ENCODE results near the gene PDGFD.
A peak's percentile ranks its signal among the peaks of the same experiment; 100 is the strongest.
"Not testable (repeated sequence)": the region's sequence is repeated elsewhere in the genome, so short reads cannot be mapped to it uniquely, and the experiment has no call there.

Gene PDGFD

DNA sequence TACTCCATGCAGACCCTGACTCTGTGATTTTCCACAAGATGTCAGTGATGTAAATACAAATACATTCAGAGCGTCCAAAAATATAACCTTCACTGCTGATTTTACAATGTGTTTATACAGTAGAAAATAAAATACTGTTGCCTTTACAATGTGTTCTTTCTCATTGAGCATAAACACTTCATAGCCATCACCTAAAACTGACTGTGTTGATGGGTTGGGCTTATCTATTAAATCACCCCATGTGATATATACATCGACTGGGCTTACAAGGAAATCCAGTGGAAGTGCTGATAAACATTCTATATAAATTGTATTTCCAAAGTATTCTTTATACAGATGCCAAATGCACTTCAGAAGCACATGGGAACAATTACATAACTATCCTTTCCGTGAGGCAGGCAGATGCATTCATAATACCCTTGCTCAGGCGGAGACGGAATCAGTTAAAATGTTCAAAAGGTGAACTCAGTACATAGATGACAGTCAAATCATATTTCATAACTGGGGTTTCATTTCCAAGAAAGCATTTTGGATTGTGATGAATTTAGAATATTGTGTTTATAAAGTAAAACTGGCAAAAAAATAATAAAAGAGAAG, 99.8 kb downstream of the PDGFD start:
- intact Hi-C loops (cut with DNase I) = no loop called here
- DNase-seq = peak in 16 of 42 donors; percentile 6 to 71 (median 26)

DNA sequence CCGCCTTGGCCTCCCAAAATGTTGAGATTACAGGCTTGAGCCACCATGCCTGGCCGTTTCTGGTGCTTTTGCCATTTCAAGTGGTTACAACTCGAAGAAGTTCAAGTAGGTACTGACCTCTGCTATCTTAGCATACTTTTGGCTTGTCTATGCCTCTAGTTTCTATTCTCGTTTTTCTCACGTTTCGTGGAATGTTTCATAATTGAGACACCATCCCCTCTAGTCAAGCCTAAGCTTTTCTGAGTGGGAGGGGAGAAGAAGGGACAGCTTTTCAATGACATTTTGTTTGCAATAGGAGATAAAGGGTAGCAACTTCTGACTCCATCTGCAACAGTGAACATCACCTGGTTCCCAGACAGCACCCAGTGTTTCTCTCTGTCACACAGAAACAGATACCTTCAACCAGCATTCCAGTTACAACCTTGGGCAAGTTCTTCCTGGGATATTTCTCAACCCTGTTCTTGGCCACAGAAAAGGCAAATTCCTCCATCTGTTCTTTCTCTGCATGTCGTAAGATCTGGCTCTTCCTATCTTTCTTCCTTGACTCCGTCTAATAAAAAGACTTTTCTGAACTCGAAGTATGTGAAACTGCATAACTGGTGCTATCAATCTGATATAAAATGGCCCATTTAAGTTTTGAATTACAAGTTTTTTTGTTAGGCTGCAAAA, 102.0 kb downstream of the PDGFD start:
- no peak for DNase-seq
- intact Hi-C loops (cut with DNase I) = no loop called here

DNA sequence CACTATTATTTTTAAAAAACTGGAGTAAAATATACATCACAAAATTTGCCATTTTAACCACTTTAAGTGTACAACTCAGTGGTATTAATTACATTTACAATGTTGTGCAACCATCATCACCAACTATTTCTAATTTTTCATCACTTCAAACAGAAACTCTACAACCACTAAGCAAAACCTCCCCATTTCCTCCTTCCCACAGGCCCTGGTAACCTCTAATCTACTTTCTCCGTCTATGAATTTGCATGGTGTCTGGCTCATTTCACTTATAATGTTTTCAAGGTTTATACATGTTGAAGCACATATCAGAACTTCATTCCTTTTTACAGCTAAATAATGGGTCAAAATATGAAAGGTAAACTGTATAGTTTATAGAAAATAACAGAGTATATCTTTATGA, 103.1 kb downstream of the PDGFD start:
- DNase-seq = no peak
- intact Hi-C loops (cut with DNase I) = no loop called here

DNA sequence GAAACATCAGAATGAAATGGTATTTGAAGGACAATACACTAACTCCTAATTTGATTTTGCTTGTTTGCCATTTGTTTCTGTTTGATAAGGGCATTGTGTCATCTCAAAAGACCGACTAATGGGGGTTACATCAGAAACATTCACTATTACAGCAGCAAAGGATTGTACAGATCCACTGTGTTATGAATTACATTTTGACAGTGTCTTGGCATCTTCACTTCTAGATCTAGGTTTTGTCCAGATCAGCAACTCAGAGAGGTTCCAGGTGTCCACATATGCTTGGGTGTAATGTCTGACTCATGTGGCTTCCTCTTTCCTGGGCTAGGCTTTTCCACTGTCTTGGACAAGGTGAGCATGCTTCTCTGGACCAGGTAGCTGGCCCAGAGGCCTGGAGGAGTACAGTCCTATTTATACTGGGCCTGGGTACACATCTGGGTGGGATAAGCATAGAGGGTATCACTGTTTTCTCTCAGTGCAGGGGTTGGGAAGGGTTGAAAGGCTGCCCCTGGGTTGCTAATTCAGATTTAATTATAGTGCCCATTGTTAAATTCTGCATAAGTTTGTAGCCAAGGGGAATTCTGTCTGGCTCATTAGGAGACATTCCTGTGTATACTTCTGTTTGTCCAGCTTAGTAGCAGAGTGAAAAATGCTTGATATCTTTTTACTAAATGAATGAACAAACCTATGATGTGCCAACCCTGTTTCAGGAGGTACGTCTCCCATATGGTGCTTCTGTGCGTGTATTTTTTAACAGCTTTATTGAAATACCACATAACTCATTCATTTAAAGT, 103.7 kb downstream of the PDGFD start:
- DNase-seq = no peak
- intact Hi-C loops (cut with DNase I) = no loop called here

DNA sequence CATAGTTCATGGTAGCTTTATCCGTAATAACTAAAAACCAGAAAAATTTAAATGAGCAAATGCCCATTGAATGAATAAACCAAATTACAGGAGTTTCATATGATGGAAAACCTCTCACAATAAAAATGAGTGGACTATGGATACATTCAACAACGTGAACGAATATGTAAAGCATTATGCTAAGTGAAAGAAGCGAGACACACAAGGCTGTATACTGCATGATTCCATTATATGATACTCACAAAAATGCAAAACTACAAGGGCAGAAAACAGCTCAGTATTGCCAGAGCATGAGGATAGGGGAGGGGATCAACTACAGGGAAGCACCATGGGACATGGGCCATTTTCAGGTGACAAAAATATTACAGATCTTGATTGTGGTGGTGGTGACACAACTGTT, 105.3 kb downstream of the PDGFD start:
- no peak for DNase-seq
- intact Hi-C loops (cut with DNase I) = no loop called here

DNA sequence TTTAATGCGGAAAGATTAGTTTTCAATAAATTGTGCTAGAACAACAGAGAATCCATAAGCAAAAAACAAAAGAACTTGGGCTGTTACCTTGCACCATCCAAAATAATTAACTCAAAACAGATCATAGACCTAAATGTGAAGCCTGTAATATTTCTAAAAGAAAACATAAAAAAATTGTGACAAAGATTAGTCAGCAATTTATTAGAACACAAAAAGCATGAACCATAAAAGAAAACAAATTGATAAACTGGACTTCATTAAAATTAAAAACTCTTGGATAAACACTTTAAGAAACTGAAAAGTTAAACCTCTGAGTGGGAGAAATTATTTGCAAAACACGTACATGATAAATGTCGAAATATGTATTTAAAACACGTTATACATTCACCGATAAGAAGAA, 106.0 kb downstream of the PDGFD start:
- intact Hi-C loops (cut with DNase I) = no loop called here
- no peak for DNase-seq

DNA sequence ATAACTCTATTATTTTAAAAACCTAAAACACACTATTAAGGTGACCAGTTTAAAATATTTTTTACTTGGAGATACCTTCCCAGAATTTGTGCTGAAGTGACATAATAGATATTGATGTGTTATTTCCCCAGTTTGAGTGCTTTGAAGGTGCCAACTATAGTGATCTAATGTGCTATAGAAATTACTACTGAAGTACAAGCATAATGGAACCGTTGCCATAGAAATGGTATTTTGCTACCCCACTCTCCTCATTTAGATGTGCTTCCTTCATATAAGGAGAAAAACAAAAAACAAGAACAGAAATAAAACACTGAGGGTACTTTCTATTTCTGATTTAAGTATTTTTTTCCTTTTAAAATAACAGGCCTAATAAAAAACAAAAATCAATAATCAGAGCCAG, 108.4 kb downstream of the PDGFD start:
- DNase-seq = no peak
- intact Hi-C loops (cut with DNase I) = no loop called here

DNA sequence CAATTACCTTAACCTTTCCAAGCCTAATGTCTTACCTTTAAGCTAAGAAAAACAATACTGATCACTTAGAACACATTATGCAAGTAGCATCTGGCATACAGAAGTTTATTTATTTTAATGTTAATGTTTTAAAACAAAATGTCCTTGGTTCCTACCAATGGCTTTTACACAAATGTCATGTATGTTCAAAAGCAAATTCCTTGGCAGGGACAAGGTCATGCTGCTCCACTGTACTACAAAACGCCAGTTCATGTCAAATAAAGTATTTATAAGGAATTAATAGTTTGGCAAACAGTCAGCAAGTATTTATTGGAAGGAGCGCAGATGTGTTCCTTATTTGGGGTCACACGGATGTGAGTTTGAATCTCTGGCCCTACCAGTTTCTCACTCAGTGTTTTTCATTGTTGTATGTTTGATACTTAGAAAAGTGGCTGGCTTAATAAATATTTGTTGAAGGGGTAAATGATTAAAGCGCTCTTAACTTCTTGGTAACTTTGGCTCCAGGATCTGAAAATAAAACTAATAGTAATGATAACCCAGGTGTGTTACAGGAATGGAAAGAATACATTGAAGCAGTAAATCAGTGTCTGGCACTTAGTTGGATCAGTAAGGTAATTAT, 108.9 kb downstream of the PDGFD start:
- intact Hi-C loops (cut with DNase I) = no loop called here
- DNase-seq = no peak

DNA sequence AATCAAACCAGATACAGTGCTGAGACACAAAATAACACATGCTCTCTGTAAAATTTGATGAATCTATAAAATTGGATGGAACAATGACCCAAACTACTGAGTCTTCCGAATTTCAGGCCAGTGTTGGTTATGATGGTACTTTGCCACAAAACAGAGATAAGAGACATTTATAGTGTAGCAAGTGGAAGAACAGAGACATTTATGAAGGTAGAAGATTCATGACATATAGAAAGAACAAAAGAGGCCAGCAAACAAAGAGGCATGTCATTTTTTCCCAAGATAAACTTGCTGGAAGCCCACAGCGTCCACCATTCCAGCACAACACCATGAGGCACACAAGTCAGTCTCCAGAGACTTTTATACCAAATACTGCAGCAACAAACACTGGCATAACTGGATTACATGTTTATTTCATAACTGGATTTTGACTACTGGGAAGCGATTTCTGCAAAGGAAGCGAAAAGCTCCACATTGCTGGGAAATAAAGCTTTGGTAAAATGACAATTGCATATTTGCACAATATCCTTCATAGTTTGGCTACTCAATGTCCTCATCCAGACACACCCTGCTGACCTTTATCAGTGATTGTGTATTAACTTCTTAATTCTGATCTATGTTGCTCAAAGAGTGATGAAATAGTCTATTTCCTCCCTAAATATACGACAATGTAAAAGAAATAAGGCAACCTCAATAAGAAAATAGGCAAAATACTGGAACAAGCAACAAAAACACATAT, 110.0 kb downstream of the PDGFD start:
- intact Hi-C loops (cut with DNase I) = no loop called here
- no peak for DNase-seq

DNA sequence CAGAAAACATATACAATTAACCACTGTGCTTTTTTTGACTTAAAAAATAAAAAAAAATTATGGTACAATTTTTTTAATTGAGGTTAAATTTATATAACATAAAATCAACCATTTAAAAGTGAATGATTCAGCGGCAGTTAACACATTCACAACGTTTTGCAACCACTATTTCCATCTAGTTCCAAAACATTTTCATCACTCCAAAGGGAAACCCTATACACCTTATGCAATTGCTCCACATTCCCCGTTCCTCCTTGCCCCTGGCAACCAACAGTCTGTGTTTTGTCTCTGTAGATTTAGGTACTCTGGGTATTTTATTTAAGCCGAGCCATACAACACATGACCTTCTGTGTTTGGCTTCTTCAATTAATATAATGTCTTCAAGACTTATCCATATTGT, 112.2 kb downstream of the PDGFD start:
- intact Hi-C loops (cut with DNase I) = no loop called here
- no peak for DNase-seq

DNA sequence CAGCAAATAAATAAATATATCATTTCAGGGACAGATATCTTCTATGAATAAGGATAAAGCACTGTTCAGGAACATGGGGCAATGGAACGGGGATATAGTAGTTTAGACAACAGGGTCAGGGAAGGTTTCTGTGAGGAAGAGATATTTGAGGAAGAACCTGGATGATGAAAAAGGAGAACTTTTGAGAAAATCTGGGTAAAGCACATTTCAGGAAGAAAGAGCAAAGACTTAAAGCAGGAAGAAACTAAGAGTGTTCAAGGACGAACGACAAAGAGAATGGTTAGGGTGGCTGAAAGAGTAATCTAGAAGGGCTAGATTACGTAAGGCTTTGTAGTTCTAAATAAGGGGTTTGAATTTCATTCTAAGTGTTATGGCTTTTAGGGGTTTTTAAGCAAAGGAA, 114.8 kb downstream of the PDGFD start:
- intact Hi-C loops (cut with DNase I) = no loop called here
- DNase-seq = no peak

DNA sequence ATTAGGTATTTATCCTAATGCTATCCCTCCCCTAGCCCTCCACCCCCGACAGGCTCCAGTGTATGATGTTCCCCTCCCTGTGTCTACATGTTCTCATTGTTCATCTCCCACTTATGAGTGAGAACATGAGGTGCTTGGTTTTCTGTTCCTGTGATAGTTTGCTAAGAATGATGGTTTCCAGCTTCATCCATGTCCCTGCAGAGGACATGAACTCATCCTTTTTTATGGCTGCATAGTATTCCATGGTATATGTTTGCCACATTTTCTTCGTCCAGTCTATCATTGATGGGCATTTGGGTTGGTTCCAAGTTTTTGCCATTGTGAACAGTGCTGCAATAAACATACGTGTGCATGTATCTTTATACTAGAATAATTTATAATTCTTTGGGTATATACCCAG, 117.1 kb downstream of the PDGFD start:
- DNase-seq; intact Hi-C loops (cut with DNase I): not testable (repeated sequence)

DNA sequence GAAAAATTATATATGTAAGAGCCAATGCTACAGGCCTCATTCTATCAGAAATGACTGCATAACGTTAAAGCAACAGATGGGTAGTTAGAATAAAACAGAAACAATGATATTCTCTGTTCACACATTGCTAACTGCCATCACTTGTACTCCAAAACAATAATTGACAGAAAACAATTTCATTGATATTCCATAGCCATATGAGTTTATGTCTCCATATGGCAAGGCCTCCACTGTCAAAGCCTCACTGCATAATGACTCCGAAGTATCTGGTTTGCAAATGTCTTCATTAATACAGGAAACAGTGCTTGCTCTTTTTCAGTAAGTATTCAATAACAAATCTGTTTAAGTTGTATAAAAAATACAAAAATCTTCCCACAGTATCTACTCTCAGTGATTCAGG, 117.6 kb downstream of the PDGFD start:
- intact Hi-C loops (cut with DNase I) = no loop called here
- DNase-seq = no peak

DNA sequence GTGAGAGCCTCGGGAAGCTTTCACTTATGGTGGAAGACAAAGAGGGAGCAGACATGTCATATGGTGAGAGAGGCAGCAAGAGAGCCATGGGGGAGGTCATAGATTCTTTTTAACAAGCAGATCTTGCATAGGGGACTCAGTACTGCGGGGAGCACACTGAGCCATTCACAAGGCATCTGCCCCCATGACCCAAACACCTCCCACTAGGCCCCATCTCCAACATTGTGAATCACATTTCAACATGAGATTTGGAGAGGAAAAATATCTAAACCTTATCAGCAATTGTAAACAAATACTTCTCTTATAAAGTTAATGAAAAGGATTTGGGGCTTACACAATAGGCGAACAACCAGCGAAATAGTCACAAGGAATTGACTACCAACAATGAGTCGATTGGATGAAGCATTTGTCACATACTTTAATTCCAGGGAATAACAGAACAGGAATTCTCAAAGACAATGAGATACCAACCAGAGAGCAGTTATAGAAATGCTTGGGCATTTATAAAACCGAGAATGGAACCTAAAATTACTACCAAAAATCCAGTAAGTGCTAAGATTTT, 120.2 kb downstream of the PDGFD start:
- intact Hi-C loops (cut with DNase I) = no loop called here
- DNase-seq = no peak

DNA sequence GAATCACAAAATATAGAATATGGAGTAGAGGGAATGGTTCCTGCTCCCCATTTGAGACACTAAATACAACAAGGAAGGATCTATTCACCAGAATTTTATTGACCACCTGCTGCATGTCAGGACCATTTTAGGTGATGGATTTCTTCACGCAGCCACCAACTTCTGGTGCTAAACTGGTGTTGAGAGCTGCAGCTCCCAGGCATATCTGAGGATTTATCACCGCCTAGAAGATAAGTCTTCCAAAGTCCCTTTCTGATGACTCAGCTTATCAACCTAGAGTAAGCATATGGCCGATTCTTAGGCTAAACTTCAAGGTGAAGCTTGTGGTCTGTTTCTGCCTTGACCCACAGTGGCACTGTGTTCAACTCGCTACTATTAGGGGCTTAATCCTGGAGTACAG, 120.8 kb downstream of the PDGFD start:
- DNase-seq = no peak
- intact Hi-C loops (cut with DNase I) = no loop called here

DNA sequence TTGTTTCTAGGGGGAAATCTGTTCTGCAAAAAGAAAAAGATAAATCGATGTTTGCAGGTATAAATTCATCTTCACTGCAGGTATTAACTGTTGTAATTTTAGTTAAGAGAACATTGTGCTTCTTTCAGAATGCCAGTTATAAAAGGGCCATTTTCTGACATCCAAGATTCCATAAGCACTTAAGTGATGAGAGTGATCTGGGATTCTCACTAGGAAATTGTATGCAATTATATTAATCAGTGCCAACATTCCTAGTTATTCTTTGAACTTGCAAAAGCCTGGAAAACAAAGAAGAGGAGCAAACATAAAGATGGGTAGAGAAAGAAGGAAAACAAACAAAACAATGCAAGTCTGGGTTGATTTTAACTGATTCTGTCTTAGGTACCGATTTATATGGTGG, 122.2 kb downstream of the PDGFD start:
- DNase-seq = no peak
- intact Hi-C loops (cut with DNase I) = no loop called here

DNA sequence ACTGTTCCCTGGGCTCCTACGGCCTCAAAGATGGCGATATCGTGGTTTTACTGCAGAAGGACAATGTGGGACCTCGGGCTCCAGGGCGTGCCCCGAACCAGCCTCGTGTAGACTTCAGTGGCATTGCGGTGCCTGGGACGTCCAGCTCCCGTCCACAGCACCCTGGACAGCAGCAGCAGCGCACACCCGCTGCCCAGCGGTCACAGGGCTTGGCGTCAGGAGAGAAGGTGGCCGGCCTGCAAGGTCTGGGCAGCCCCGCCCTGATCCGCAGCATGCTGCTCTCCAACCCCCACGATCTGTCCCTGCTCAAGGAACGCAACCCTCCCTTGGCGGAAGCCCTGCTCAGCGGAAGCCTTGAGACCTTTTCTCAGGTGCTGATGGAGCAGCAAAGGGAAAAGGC, 127.0 kb downstream of the PDGFD start:
- no peak for DNase-seq
- intact Hi-C loops (cut with DNase I) = no loop called here

DNA sequence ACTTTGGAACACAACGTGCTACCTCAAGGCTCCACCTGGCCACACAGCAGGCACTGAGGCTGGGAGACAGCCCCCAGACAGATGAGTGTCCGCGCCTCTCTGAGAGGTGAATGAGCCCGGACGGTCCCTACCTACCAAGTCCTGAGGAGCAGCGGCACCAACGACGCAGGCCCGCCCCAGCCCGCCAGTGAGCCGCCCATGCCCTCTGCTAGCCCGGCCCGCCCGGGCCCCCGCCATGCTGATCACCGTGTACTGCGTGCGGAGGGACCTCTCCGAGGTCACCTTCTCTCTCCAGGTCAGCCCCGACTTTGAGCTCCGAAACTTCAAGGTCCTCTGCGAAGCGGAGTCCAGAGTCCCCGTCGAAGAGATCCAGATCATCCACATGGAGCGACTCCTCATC, 127.4 kb downstream of the PDGFD start, which contains the start of gene DDI1:
Gene DDI1, plus strand, starts transcription at position 53 of the 400 bp plus-strand sequence. Its CDS starts 183 bp downstream, at position 236.
- no peak for DNase-seq
- intact Hi-C loops (cut with DNase I) = no loop called here

DNA sequence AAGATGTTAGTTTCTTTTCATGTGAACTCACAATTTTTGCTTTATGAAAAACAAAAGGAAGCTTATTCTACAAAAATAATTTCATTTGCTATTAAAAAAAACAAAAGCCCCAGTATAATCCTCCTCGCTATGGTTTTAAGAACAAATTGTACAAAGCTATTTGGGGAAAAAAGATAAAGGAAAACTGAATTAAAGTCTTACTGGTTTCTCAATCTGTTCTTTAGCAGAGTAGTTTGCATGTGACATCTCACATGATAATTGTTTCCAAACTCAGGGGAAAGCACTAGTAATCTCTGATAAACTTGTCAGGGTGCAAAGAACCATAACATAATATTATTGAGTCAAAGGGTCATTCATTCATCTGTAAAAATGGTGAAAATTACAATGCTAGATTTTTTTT, 130.4 kb downstream of the PDGFD start:
- intact Hi-C loops (cut with DNase I) = no loop called here

More for the DNA sequence above, 130.4 kb downstream of the PDGFD start:
- DNase-seq = no peak
